SK-N-SH (cell line): Measurements from ENCODE around the gene CCNK. TPM values are rescaled to one million over a fixed set of nuclear protein-coding genes. Genes with fewer than 3 reads are reported as not detected.

Source experiments
- CTCF ChIA-PET: fragments of 300-600, 350-600 bp; formaldehyde crosslinking; extraction: SDS; loops from one replicate; lab custom pipeline; 2021; lab: Yijun Ruan, JAX
- POLR2A ChIA-PET: fragments of 350-600 bp; sonication (Branson Sonifier 250); formaldehyde crosslinking; extraction: SDS; loops from one replicate; lab custom pipeline; 2020; ENCODE audit warnings: antibody characterized with exemption, inconsistent platforms; lab: Yijun Ruan, JAX
- DNase-seq: peaks from one replicate; pipeline ENCODE4 v3.0.0; 2012
- H2AFZ ChIP-seq: fragments of 200-600 bp; sonication (generic); 2 replicates; pipeline ENCODE4 v1.8.1; 2016; ENCODE audit warnings: antibody characterized with exemption, mild to moderate bottlenecking, low read depth
- H3F3A ChIP-seq: fragments of 200-600 bp; sonication (generic); replicated peaks from 2 replicates; pipeline ENCODE3; 2016; ENCODE audit warnings: antibody characterized with exemption, mild to moderate bottlenecking; ENCODE audit not compliant: insufficient read depth
- H3K27ac ChIP-seq, 2 experiments: fragments of 200-500 bp in 1 of 2; fragments of 200-600 bp in 1 of 2; sonication (Bioruptor generic) in 1 of 2; sonication (generic), shearing (Covaris generic) in 1 of 2; 2 replicates each; pipeline versions ENCODE4 v1.5.1 to v1.6.1; 2014 to 2016; ENCODE audit warnings: low read depth in 2 of 2, inconsistent platforms in 1 of 2, low read length in 1 of 2, mild to moderate bottlenecking in 1 of 2, mixed read lengths in 1 of 2
- H3K27me3 ChIP-seq: fragments of 200-600 bp; sonication (generic), shearing (Covaris generic); 2 replicates; pipeline ENCODE4 v1.6.1; 2016; ENCODE audit warnings: mixed run types; ENCODE audit not compliant: insufficient read depth
- H3K36me3 ChIP-seq, 2 experiments: fragments of 200-500 bp in 1 of 2; fragments of 200-600 bp in 1 of 2; sonication (Bioruptor generic) in 1 of 2; sonication (generic) in 1 of 2; replicated peaks in 1 of 2; 2 replicates each; pipeline versions ENCODE3 to v1.5.1; 2014 to 2016; ENCODE audit warnings: low read length in 1 of 2, mild to moderate bottlenecking in 1 of 2; ENCODE audit not compliant: insufficient read depth in 2 of 2, control insufficient read depth in 1 of 2
- H3K4me1 ChIP-seq, 2 experiments: fragments of 200-500 bp in 1 of 2; fragments of 200-600 bp in 1 of 2; sonication (Bioruptor generic) in 1 of 2; sonication (generic), shearing (Covaris generic) in 1 of 2; 2 replicates each; pipeline versions ENCODE4 v1.5.1 to v1.6.1; 2014 to 2016; ENCODE audit warnings: low read depth in 1 of 2, low read length in 1 of 2, mixed run types in 1 of 2; ENCODE audit not compliant: insufficient read depth in 2 of 2, control insufficient read depth in 1 of 2
- H3K4me2 ChIP-seq: fragments of 200-600 bp; sonication (generic), shearing (Covaris generic); 2 replicates; pipeline ENCODE4 v1.6.1; 2017; ENCODE audit warnings: mixed run types
- H3K4me3 ChIP-seq, 2 experiments: fragments of 200-500 bp in 1 of 2; fragments of 200-600 bp in 1 of 2; sonication (Bioruptor generic) in 1 of 2; sonication (generic), shearing (Covaris generic) in 1 of 2; 2 replicates each; pipeline versions ENCODE4 v1.5.1 to v1.8.1; 2014 to 2016; ENCODE audit warnings: low read depth in 2 of 2, inconsistent platforms in 1 of 2, low read length in 1 of 2, mild to moderate bottlenecking in 1 of 2, mixed read lengths in 1 of 2, moderate library complexity in 1 of 2
- H3K79me2 ChIP-seq: fragments of 200-600 bp; sonication (generic); 2 replicates; pipeline ENCODE4 v1.8.1; 2017; ENCODE audit warnings: mild to moderate bottlenecking; ENCODE audit not compliant: insufficient read depth
- H3K9ac ChIP-seq: fragments of 200-600 bp; sonication (generic); 2 replicates; pipeline ENCODE4 v1.6.1; 2017; ENCODE audit warnings: mixed run types
- H3K9me2 ChIP-seq: fragments of 200-600 bp; sonication (generic); 2 replicates; pipeline ENCODE4 v1.6.1; 2017; ENCODE audit warnings: mixed run types
- H3K9me3 ChIP-seq: fragments of 200-600 bp; sonication (generic); 2 replicates; pipeline ENCODE4 v1.6.1; 2017; ENCODE audit warnings: mixed run types, mild to moderate bottlenecking, moderate library complexity
- H4K20me1 ChIP-seq: fragments of 200-600 bp; sonication (generic); 2 replicates; pipeline ENCODE4 v1.6.1; 2017; ENCODE audit warnings: mild to moderate bottlenecking, mixed run types; ENCODE audit not compliant: insufficient read depth
- CHD2 ChIP-seq: fragments of 150-350 bp; IDR thresholded peaks from 2 replicates; pipeline ENCODE4 v1.6.1; 2018; ENCODE audit warnings: low read length; ENCODE audit not compliant: partially characterized antibody
- EZH2phosphoT487 ChIP-seq: fragments of 200-600 bp; sonication (generic); IDR thresholded peaks from 2 replicates; pipeline ENCODE4 v1.6.1; 2017; ENCODE audit warnings: low read depth, mixed run types, mild to moderate bottlenecking, antibody characterized with exemption, moderate library complexity, borderline replicate concordance
- FOSL2 ChIP-seq: IDR thresholded peaks from 2 replicates; pipeline ENCODE4 v1.4.0; 2012; ENCODE audit warnings: low read depth, mild to moderate bottlenecking, moderate library complexity, borderline replicate concordance
- GABPA ChIP-seq: IDR thresholded peaks from 2 replicates; pipeline ENCODE4 v1.4.0; 2012; ENCODE audit warnings: low read depth, mild to moderate bottlenecking
- RAD21 ChIP-seq: IDR thresholded peaks from 2 replicates; pipeline ENCODE4 v1.6.1; 2012; ENCODE audit warnings: mild to moderate bottlenecking, low read length
- SMC3 ChIP-seq: IDR thresholded peaks from 2 replicates; pipeline ENCODE4 v1.6.1; 2012; ENCODE audit warnings: low read depth, low read length, improper control_type of control experiment
- TAF1 ChIP-seq: IDR thresholded peaks from 2 replicates; pipeline ENCODE4 v1.6.1; 2012; ENCODE audit warnings: low read depth, mild to moderate bottlenecking, low read length, moderate library complexity, borderline replicate concordance
- TCF12 ChIP-seq: IDR thresholded peaks from 2 replicates; pipeline ENCODE4 v1.4.0; 2012
- TEAD4 ChIP-seq: IDR thresholded peaks from 2 replicates; pipeline ENCODE4 v1.4.0; 2012; ENCODE audit warnings: mild to moderate bottlenecking, borderline replicate concordance; ENCODE audit not compliant: insufficient read depth
- WGBS: methylation state at CpG from one replicate; pipeline ENCODE4 v1.1.6; 2017; ENCODE audit warnings: low lambda C conversion rate; 5-methylcytosine and 5-hydroxymethylcytosine counted together
- polyA plus RNA-seq, 3 experiments: library from polyadenylated mRNA; depleted of rRNA; stranded (reverse); fragments of >200 nt; gene quantifications; 2 replicates each; pipeline ENCODE4 v1.2.3, GENCODE V29; 2012
- TF ChIP-seq, protein P1 (sequence below): IDR thresholded peaks from 2 replicates; pipeline ENCODE4 v1.4.0; 2012; ENCODE audit warnings: low read depth, borderline replicate concordance
- TF ChIP-seq, protein P2 (sequence below): IDR thresholded peaks from 2 replicates; pipeline ENCODE4 v1.4.0; 2012; ENCODE audit warnings: low read depth

The CCNK gene
- polyA plus RNA-seq, 1 of the 3 experiments (the other 2 are of a cell fraction): 14.6 TPM

DNA sequence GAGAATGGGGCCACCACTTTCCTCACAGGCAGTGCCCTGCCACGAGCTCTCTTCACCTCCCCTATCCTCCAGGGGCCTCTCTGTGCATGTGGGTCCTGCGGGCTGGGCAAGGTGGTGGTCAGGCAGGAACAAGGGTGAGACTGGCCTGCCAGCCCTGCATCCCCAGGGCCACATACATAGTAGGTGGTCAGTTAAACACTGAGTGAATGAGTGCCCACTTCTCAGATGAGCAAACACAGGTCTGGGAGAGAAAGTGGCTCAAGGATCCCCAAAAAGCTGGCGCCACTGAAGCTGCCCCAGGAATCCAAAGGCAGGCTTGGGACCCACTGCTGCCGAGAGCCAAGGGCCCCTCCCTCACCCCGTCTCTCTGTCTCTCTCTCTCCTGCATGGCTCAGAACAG, 51.1 kb downstream of the CCNK start:
- Histone ChIP-seq H4K20me1 (no peaks in the 10 kb centered on the region), H3K4me3 (no peak overlapping the region), H3K36me3 (no peaks in the 10 kb centered on the region), H3K9me2 (no peaks in the 10 kb centered on the region), H3K27me3 (no peaks in the 10 kb centered on the region), H3K27ac (peak overlapping the region in 1 of 2 experiments; percentile 60; a peak in 1 of 4 replicates), H3F3A (no peaks in the 10 kb centered on the region), H3K9me3 (no peaks in the 10 kb centered on the region), H2AFZ (no peak overlapping the region), H3K79me2 (peaks cover 50% of the 10 kb centered on the region), H3K9ac (no peak overlapping the region), H3K4me2 (peak overlapping the region; percentile 55; the same call in 1 of the 2 replicates), H3K4me1 (peaks cover 37 to 41% of the 10 kb centered on the region in 2 experiments; a peak in 3 of 4 replicates)
- ChIA-PET CTCF (interaction anchor here (1.5 kb wide), 1 partner anchor 14 kb away, joined by 4 read pairs; no protein-coding TSS in a partner anchor), POLR2A (no interaction called here)
- no peak for DNase-seq
- TF ChIP-seq, protein P1, sequence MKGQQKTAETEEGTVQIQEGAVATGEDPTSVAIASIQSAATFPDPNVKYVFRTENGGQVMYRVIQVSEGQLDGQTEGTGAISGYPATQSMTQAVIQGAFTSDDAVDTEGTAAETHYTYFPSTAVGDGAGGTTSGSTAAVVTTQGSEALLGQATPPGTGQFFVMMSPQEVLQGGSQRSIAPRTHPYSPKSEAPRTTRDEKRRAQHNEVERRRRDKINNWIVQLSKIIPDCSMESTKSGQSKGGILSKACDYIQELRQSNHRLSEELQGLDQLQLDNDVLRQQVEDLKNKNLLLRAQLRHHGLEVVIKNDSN: no peak
- TF ChIP-seq EZH2phosphoT487 (no peak), RAD21 (no peak), GABPA (no peak), TAF1 (no peak), TCF12 (no peak), SMC3 (no peak)
- TF ChIP-seq, protein P2, sequence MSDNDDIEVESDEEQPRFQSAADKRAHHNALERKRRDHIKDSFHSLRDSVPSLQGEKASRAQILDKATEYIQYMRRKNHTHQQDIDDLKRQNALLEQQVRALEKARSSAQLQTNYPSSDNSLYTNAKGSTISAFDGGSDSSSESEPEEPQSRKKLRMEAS: no peak
- WGBS: 83% methylated on average over 4 of the region's 5 CpGs

DNA sequence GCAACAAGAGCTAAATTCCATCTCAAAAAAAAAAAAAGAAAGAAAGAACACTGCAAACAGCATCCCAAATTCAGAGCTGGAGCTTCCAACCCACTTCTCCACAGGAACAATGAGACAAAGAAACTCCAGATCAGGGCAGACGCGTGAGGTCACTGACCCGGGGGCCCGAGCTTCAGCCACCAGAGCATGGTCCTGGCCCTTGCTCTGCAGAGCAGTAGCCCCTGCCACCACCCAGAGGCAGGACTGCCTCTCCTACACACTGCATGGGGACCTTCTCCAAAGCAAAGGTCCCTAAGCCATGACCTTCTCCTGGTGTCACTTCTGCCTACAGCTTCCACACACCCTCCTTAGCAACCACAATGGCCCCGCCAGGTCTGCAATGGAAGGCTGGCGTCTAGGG, 53.1 kb downstream of the CCNK start:
- TF ChIP-seq FOSL2: no peak
- no peak for TF ChIP-seq SMC3
- TF ChIP-seq TEAD4: no peak
- no peak for TF ChIP-seq CHD2
- TF ChIP-seq, all 33 proteins: peak for 0
- Histone ChIP-seq H3K27ac (peak overlapping the region in 1 of 2 experiments; percentile 45; a peak in 2 of 4 replicates), H2AFZ (no peak overlapping the region), H3K4me1 (peaks cover 46 to 49% of the 10 kb centered on the region in 2 experiments; a peak in 3 of 4 replicates), H3K79me2 (peaks cover 70% of the 10 kb centered on the region), H4K20me1 (no peaks in the 10 kb centered on the region), H3K9me2 (no peaks in the 10 kb centered on the region), H3K4me2 (peak overlapping the region; percentile 55; the same call in 1 of the 2 replicates), H3K27me3 (no peaks in the 10 kb centered on the region), H3K4me3 (no peak overlapping the region), H3F3A (no peaks in the 10 kb centered on the region), H3K9me3 (no peaks in the 10 kb centered on the region), H3K36me3 (no peaks in the 10 kb centered on the region), H3K9ac (no peak overlapping the region)
- no peak for DNase-seq
- CTCF ChIA-PET: interaction anchor here (0.6 to 1.9 kb wide), 4 partner anchors 9 to 96 kb away, joined by 3 to 5 read pairs (median 4); no protein-coding TSS in a partner anchor
- POLR2A ChIA-PET: interaction anchor here (2.3 kb wide), 1 partner anchor 10 kb away, joined by 6 read pairs; no protein-coding TSS in a partner anchor
- 100% methylated on average over 4 of the region's 6 CpGs for WGBS
